MCF 10A (cell line): ENCODE data around the gene UTP4. TPM values are rescaled to one million over a fixed set of nuclear protein-coding genes. Genes with fewer than 3 reads are reported as not detected.

Experiments used
- BruUV-seq: library from RNA; stranded (reverse); fragments of 400-500 nt; replicated peaks from 2 replicates; lab custom pipeline; 2021; lab: Mats Ljungman, UMichigan
- CTCF ChIA-PET: fragments of 300-600 bp; sonication (Branson Sonifier 250); formaldehyde crosslinking; extraction: SDS; loops from one replicate; lab custom pipeline; 2021; ENCODE audit warnings: antibody characterized with exemption, inconsistent platforms; lab: Yijun Ruan, JAX
- POLR2A ChIA-PET: fragments of 300-600, 350-650 bp; sonication (Branson Sonifier 250); formaldehyde crosslinking; extraction: SDS; loops from one replicate; lab custom pipeline; 2020; ENCODE audit warnings: antibody characterized with exemption, inconsistent platforms; lab: Yijun Ruan, JAX
- DNase-seq: peaks from one replicate; pipeline ENCODE4 v3.0.0-alpha.2; 2018; ENCODE audit not compliant: unreplicated experiment
- H3K27ac Mint-ChIP-seq: one replicate; pipeline ENCODE4 v1.8.0; 2022; ENCODE audit warnings: mild to moderate bottlenecking, low read depth, mixed read lengths; ENCODE audit not compliant: unreplicated experiment
- H3K27me3 Mint-ChIP-seq: one replicate; pipeline ENCODE4 v1.8.0; 2022; ENCODE audit warnings: mixed read lengths; ENCODE audit not compliant: insufficient read depth, unreplicated experiment
- H3K36me3 Mint-ChIP-seq: one replicate; pipeline ENCODE4 v1.8.0; 2022; ENCODE audit warnings: mild to moderate bottlenecking, moderate library complexity, mixed read lengths; ENCODE audit not compliant: insufficient read depth, unreplicated experiment
- H3K4me1 Mint-ChIP-seq: one replicate; pipeline ENCODE4 v1.8.0; 2022; ENCODE audit warnings: mixed read lengths; ENCODE audit not compliant: insufficient read depth, unreplicated experiment
- H3K4me3 Mint-ChIP-seq: one replicate; pipeline ENCODE4 v1.8.0; 2022; ENCODE audit warnings: mild to moderate bottlenecking, moderate library complexity, mixed read lengths; ENCODE audit not compliant: unreplicated experiment
- H3K9me3 Mint-ChIP-seq: one replicate; pipeline ENCODE4 v1.8.0; 2022; ENCODE audit warnings: mixed read lengths; ENCODE audit not compliant: unreplicated experiment
- CTCF ChIP-seq: fragments of 200-600 bp; IDR thresholded peaks from one replicate; pipeline ENCODE4 v1.8.0; 2022; ENCODE audit warnings: antibody characterized with exemption, mild to moderate bottlenecking; ENCODE audit not compliant: unreplicated experiment
- intact Hi-C: fragments of 100-400 bp; cut with micrococcal nuclease; formaldehyde crosslinking; loops from 2 replicates; pipeline ENCODE4 v1.14.1; 2022
- total RNA-seq: library from RNA; stranded (reverse); gene quantifications from 2 replicates; pipeline ENCODE4 v1.2.3, GENCODE V29; 2022

UTP4 gene
- total RNA-seq, 1 experiment from 2014 or later = 97.1 TPM

- intact Hi-C loops = no loop called here
- ChIA-PET CTCF (interaction anchor here (0.6 to 1.1 kb wide), 3 partner anchors 12 to 619 kb away, joined by 3 to 5 read pairs (median 3); no protein-coding TSS in a partner anchor), POLR2A (interaction anchor here (1.0 kb wide), 1 partner anchor 15 kb away, joined by 3 read pairs; no protein-coding TSS in a partner anchor)
These were observed 47.3 kb upstream of the UTP4 start for GRCh38 chr16:69085032-69085695.

GRCh38 chr16:69087161-69087581 lies 45.3 kb upstream of the UTP4 start:
- POLR2A ChIA-PET = no interaction called here
- DNase-seq = no peak
- BruUV-seq = no TSS peak
- H3K27me3 Mint-ChIP-seq = no peaks in the 10 kb centered on the region
- H3K4me1 Mint-ChIP-seq = no peaks in the 10 kb centered on the region
- intact Hi-C loops = no loop called here
- no peaks in the 10 kb centered on the region for H3K9me3 Mint-ChIP-seq
- no peak for TF ChIP-seq CTCF
- H3K4me3 Mint-ChIP-seq = no peak overlapping the region
- CTCF ChIA-PET = no interaction called here
- no peak overlapping the region for H3K27ac Mint-ChIP-seq
- peaks cover 8% of the 10 kb centered on the region for H3K36me3 Mint-ChIP-seq

More at GRCh38 chr16:69085032-69085695, 47.3 kb upstream of the UTP4 start:
- Mint-ChIP-seq H3K4me1 (no peaks in the 10 kb centered on the region), H3K27ac (no peak overlapping the region), H3K4me3 (no peak overlapping the region), H3K36me3 (peaks cover 8% of the 10 kb centered on the region), H3K9me3 (no peaks in the 10 kb centered on the region), H3K27me3 (no peaks in the 10 kb centered on the region)
- DNase-seq = no peak
- TF ChIP-seq CTCF = no peak
- no TSS peak for BruUV-seq

- H3K4me3 Mint-ChIP-seq = no peak overlapping the region
- CTCF ChIA-PET = no interaction called here
These were observed 43.8 kb upstream of the UTP4 start for GRCh38 chr16:69088684-69089083.

More at GRCh38 chr16:69088684-69089083, 43.8 kb upstream of the UTP4 start:
- no peaks in the 10 kb centered on the region for H3K27me3 Mint-ChIP-seq
- no peak for TF ChIP-seq CTCF
- peaks cover 4% of the 10 kb centered on the region for H3K36me3 Mint-ChIP-seq
- POLR2A ChIA-PET = no interaction called here
- no peaks in the 10 kb centered on the region for H3K9me3 Mint-ChIP-seq
- BruUV-seq = no TSS peak
- DNase-seq = no peak
- H3K4me1 Mint-ChIP-seq = no peaks in the 10 kb centered on the region
- no peak overlapping the region for H3K27ac Mint-ChIP-seq
- intact Hi-C loops = no loop called here
